ENCODE measurements around the gene SLC30A2. TPM values are rescaled to one million over a fixed set of nuclear protein-coding genes. Genes with fewer than 3 reads are reported as not detected.

The SLC30A2 gene
- total and polyA plus RNA-seq, 9 of the 15 experiments (the other 6 are each of a cell fraction or from before 2014, with no cell fraction given) = 0.01 to 0.18 (median 0.06) TPM; not detected in 3

GRCh38 chr1:26070296-26070962, 24.5 kb upstream of the SLC30A2 start (continued):
- TF ChIP-seq, protein P1, sequence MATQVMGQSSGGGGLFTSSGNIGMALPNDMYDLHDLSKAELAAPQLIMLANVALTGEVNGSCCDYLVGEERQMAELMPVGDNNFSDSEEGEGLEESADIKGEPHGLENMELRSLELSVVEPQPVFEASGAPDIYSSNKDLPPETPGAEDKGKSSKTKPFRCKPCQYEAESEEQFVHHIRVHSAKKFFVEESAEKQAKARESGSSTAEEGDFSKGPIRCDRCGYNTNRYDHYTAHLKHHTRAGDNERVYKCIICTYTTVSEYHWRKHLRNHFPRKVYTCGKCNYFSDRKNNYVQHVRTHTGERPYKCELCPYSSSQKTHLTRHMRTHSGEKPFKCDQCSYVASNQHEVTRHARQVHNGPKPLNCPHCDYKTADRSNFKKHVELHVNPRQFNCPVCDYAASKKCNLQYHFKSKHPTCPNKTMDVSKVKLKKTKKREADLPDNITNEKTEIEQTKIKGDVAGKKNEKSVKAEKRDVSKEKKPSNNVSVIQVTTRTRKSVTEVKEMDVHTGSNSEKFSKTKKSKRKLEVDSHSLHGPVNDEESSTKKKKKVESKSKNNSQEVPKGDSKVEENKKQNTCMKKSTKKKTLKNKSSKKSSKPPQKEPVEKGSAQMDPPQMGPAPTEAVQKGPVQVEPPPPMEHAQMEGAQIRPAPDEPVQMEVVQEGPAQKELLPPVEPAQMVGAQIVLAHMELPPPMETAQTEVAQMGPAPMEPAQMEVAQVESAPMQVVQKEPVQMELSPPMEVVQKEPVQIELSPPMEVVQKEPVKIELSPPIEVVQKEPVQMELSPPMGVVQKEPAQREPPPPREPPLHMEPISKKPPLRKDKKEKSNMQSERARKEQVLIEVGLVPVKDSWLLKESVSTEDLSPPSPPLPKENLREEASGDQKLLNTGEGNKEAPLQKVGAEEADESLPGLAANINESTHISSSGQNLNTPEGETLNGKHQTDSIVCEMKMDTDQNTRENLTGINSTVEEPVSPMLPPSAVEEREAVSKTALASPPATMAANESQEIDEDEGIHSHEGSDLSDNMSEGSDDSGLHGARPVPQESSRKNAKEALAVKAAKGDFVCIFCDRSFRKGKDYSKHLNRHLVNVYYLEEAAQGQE (IDR thresholded peaks at IDR 0.05; ENCODE audit: borderline replicate concordance) = peak; percentile 34; the same call in 1 of the 2 replicates
- TF ChIP-seq, protein P1 (CRISPR knock-in tag; IDR thresholded peaks at IDR 0.05; ENCODE audit: low read depth) = no peak
- TF ChIP-seq ZNF780A (CRISPR knock-in tag; IDR thresholded peaks at IDR 0.05) (no peak), E2F8 (IDR thresholded peaks at IDR 0.05; ENCODE audit: low read depth, partially characterized antibody) (peak; percentile 63), ZNF232 (CRISPR knock-in tag; IDR thresholded peaks at IDR 0.05) (no peak), FOXA1 (IDR thresholded peaks at IDR 0.05; ENCODE audit: borderline replicate concordance) (no peak), RCOR1 (IDR thresholded peaks at IDR 0.05; ENCODE audit: borderline replicate concordance in 1 of 2, low read depth in 2 of 2, low read length in 2 of 2) (peak; percentile 90 to 97), EP400 (IDR thresholded peaks at IDR 0.05) (peak; percentile 80), BRF1 (IDR thresholded peaks at IDR 0.05; ENCODE audit: borderline replicate concordance, extremely low read depth, insufficient read length) (no peak), KLF6 (CRISPR knock-in tag; IDR thresholded peaks at IDR 0.05; ENCODE audit: borderline replicate concordance) (no peak), HDAC6 (IDR thresholded peaks at IDR 0.05; ENCODE audit: low read depth, low read length) (no peak), ETV6 (IDR thresholded peaks at IDR 0.05; ENCODE audit: borderline replicate concordance in 1 of 2, low read depth in 2 of 2, low read length in 1 of 2) (peak in 1 of 2 experiments; percentile 33; a peak in 1 of 4 replicates), ETV6 (CRISPR knock-in tag; IDR thresholded peaks at IDR 0.05; ENCODE audit: borderline replicate concordance) (no peak), ZBTB9 (CRISPR knock-in tag; IDR thresholded peaks at IDR 0.05) (peak; percentile 15; the same call in 1 of the 2 replicates), CBFA2T3 (IDR thresholded peaks at IDR 0.05) (peak; percentile 99), SMAD1 (IDR thresholded peaks at IDR 0.05; ENCODE audit: low read depth, low read length, partially characterized antibody) (peak; percentile 86)
